Omental fat pad (tissue), 4 donors: ENCODE data around the gene SNX8. TPM values are rescaled to one million over a fixed set of nuclear protein-coding genes. Genes with fewer than 3 reads are reported as not detected.

Experiments
- ATAC-seq: fragments of 150-250 bp; one replicate; pipeline ENCODE4 v1.9.1; 2016; ENCODE audit warnings: mild to moderate bottlenecking, moderate library complexity; ENCODE audit not compliant: low FRiP score
- DNase-seq: peaks from one replicate; pipeline ENCODE4 v3.0.0-alpha.2; 2019; ENCODE audit warnings: low spot score
- CTCF ChIP-seq, 3 donors: fragments of 450-650 bp; IDR thresholded peaks; one replicate each; pipeline ENCODE4 v1.5.1; 2016 to 2017; ENCODE audit warnings: antibody characterized with exemption in 3 of 3, mild to moderate bottlenecking in 3 of 3, moderate library complexity in 2 of 3
- total RNA-seq, 4 donors: library from RNA; depleted of rRNA; stranded (reverse); fragments of >200 nt; gene quantifications; one replicate each; pipeline ENCODE4 v1.1.0, GENCODE V29; 2016

Gene SNX8
- total RNA-seq, 4 donors from 2014 or later = 18.6 to 50.1 (median 26.7) TPM

GRCh38 chr7:2357165-2357564, 42.9 kb upstream of the SNX8 start:
- no peak for TF ChIP-seq CTCF (IDR thresholded peaks at IDR 0.05)
- DNase-seq (no peak), ATAC-seq (no peak)

GRCh38 chr7:2355705-2356008, 41.4 kb upstream of the SNX8 start:
- no peak for TF ChIP-seq CTCF (IDR thresholded peaks at IDR 0.05)
- DNase-seq (no peak), ATAC-seq (no peak)

GRCh38 chr7:2354939-2355704, 40.9 kb upstream of the SNX8 start:
- DNase-seq (no peak), ATAC-seq (no peak)
- TF ChIP-seq CTCF (IDR thresholded peaks at IDR 0.05) = no peak

GRCh38 chr7:2354186-2354938, 40.1 kb upstream of the SNX8 start, which contains the start of gene EIF3B:
Gene EIF3B (plus strand): TSS chr7:2354827. CDS start chr7:2354922, 95 bp downstream.
- peak; percentile 84 for ATAC-seq
- no peak for TF ChIP-seq CTCF (IDR thresholded peaks at IDR 0.05)
- peak; percentile 57 for DNase-seq

- peak; percentile 72 for DNase-seq
- peak; percentile 86 for ATAC-seq
- no peak for TF ChIP-seq CTCF (IDR thresholded peaks at IDR 0.05)
Measured at GRCh38 chr7:2353936-2354185, 39.6 kb upstream of the SNX8 start.

GRCh38 chr7:2353113-2353935, 39.1 kb upstream of the SNX8 start:
- DNase-seq = no peak
- TF ChIP-seq CTCF (IDR thresholded peaks at IDR 0.05) = no peak
- ATAC-seq = peak; percentile 1
